Measurements from ENCODE around the gene PRSS8.

Gene PRSS8

GRCh38 chr16:31117384-31118222 is 17.9 kb downstream of the PRSS8 start, which contains the start of gene KAT8:
TSS of gene KAT8 (plus strand) at chr16:31117664. CDS start at chr16:31117682, 18 bp downstream.
- H3K36me3 ChIP-seq (ENCODE audit: control insufficient read depth, insufficient read depth, low read length): no peaks in the 10 kb centered on the region
- peak within 1 kb of the TSS; percentile 73 for H2AFZ ChIP-seq
- no peaks in the 10 kb centered on the region for H3K27me3 ChIP-seq (ENCODE audit: control insufficient read depth, insufficient read depth, low read length)
- H3K9ac ChIP-seq: peak within 1 kb of the TSS; percentile 83
- H3K9me3 ChIP-seq (ENCODE audit: control insufficient read depth, low read length): no peaks in the 10 kb centered on the region
- TF ChIP-seq, protein P1, sequence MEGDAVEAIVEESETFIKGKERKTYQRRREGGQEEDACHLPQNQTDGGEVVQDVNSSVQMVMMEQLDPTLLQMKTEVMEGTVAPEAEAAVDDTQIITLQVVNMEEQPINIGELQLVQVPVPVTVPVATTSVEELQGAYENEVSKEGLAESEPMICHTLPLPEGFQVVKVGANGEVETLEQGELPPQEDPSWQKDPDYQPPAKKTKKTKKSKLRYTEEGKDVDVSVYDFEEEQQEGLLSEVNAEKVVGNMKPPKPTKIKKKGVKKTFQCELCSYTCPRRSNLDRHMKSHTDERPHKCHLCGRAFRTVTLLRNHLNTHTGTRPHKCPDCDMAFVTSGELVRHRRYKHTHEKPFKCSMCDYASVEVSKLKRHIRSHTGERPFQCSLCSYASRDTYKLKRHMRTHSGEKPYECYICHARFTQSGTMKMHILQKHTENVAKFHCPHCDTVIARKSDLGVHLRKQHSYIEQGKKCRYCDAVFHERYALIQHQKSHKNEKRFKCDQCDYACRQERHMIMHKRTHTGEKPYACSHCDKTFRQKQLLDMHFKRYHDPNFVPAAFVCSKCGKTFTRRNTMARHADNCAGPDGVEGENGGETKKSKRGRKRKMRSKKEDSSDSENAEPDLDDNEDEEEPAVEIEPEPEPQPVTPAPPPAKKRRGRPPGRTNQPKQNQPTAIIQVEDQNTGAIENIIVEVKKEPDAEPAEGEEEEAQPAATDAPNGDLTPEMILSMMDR (IDR thresholded peaks at IDR 0.05): no peak
- H3K4me3 ChIP-seq (ENCODE audit: low read depth, low read length): peak within 1 kb of the TSS; percentile 82
- H3K27ac ChIP-seq: peak within 1 kb of the TSS; percentile 99
- H3K79me2 ChIP-seq: peaks cover 27% of the 10 kb centered on the region
- no peaks in the 10 kb centered on the region for H3K4me1 ChIP-seq
- H3K4me2 ChIP-seq (ENCODE audit: low read length): peak within 1 kb of the TSS; percentile 80

DNA sequence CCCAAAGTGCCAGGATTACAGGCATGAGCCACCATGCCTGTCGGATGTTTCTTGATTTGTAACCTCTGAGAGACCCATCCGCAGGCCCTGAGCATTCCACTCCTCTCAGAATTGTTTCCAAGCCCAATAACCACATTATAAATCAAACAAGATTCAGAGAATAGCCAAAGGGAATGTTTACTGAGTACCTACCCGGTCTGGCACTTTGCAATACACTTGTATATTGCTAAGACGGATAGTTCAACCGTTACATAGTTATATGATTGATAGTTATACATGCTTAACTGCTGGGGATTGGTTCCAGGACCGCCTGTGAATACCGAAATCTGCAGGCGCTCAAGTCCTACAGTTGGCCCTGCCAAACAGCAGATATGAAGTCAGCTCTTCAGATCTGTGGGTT is 21.1 kb downstream of the PRSS8 start:
- Histone ChIP-seq H2AFZ (no peak overlapping the region), H3K79me2 (peaks cover 13% of the 10 kb centered on the region), H3K27ac (no peak overlapping the region), H3K4me2 (ENCODE audit: low read length) (no peak overlapping the region), H3K9ac (no peak overlapping the region), H3K27me3 (ENCODE audit: control insufficient read depth, insufficient read depth, low read length) (no peaks in the 10 kb centered on the region), H3K9me3 (ENCODE audit: control insufficient read depth, low read length) (no peaks in the 10 kb centered on the region), H3K4me1 (no peaks in the 10 kb centered on the region), H3K36me3 (ENCODE audit: control insufficient read depth, insufficient read depth, low read length) (no peaks in the 10 kb centered on the region), H3K4me3 (ENCODE audit: low read depth, low read length) (no peak overlapping the region)
- TF ChIP-seq, protein P1 (IDR thresholded peaks at IDR 0.05): no peak

GRCh38 chr16:31113121-31114120 is 22.1 kb downstream of the PRSS8 start:
- Histone ChIP-seq H3K4me1 (no peaks in the 10 kb centered on the region), H3K27me3 (ENCODE audit: control insufficient read depth, insufficient read depth, low read length) (no peaks in the 10 kb centered on the region)

GRCh38 chr16:31112711-31113110 is 22.8 kb downstream of the PRSS8 start:
- no peaks in the 10 kb centered on the region for H3K36me3 ChIP-seq (ENCODE audit: control insufficient read depth, insufficient read depth, low read length)
- H3K9me3 ChIP-seq (ENCODE audit: control insufficient read depth, low read length): no peaks in the 10 kb centered on the region
- no peak overlapping the region for H3K9ac ChIP-seq
- no peak overlapping the region for H3K4me3 ChIP-seq (ENCODE audit: low read depth, low read length)
- H2AFZ ChIP-seq: no peak overlapping the region
- no peak overlapping the region for H3K4me2 ChIP-seq (ENCODE audit: low read length)
- TF ChIP-seq, protein P1 (IDR thresholded peaks at IDR 0.05): no peak
- no peaks in the 10 kb centered on the region for H3K27me3 ChIP-seq (ENCODE audit: control insufficient read depth, insufficient read depth, low read length)
- no peaks in the 10 kb centered on the region for H3K4me1 ChIP-seq
- peaks cover 3% of the 10 kb centered on the region for H3K79me2 ChIP-seq
- no peak overlapping the region for H3K27ac ChIP-seq

More at GRCh38 chr16:31113121-31114120, 22.1 kb downstream of the PRSS8 start:
- Histone ChIP-seq H3K36me3 (ENCODE audit: control insufficient read depth, insufficient read depth, low read length) (no peaks in the 10 kb centered on the region), H3K27ac (peak overlapping the region; percentile 42), H3K9me3 (ENCODE audit: control insufficient read depth, low read length) (no peaks in the 10 kb centered on the region), H3K4me3 (ENCODE audit: low read depth, low read length) (no peak overlapping the region), H3K9ac (no peak overlapping the region), H3K4me2 (ENCODE audit: low read length) (no peak overlapping the region), H3K79me2 (peaks cover 7% of the 10 kb centered on the region), H2AFZ (no peak overlapping the region)
- TF ChIP-seq, protein P1 (IDR thresholded peaks at IDR 0.05): no peak
